ENCODE data around the gene TTC7B.

Gene TTC7B

GRCh38 chr14:90678420-90678819, 137.8 kb downstream of the TTC7B start:
- Histone ChIP-seq H3K9me3 (ENCODE audit: insufficient read depth, low read length, severe bottlenecking) (no peaks in the 10 kb centered on the region), H3K36me3 (ENCODE audit: insufficient read depth, low read length) (no peaks in the 10 kb centered on the region), H3K4me3 (ENCODE audit: low read depth in 1 of 2, low read length in 2 of 2) (no peak overlapping the region), H4K20me1 (ENCODE audit: insufficient read depth, low read length) (no peaks in the 10 kb centered on the region), H3K4me2 (ENCODE audit: insufficient read depth, low read length) (no peak overlapping the region), H2AFZ (ENCODE audit: low read depth, low read length) (no peak overlapping the region), H3K9ac (ENCODE audit: low read depth, low read length) (no peak overlapping the region), H3K4me1 (ENCODE audit: insufficient read depth, low read length) (no peaks in the 10 kb centered on the region), H3K27me3 (ENCODE audit: insufficient read depth, low read length, poor library complexity) (no peaks in the 10 kb centered on the region), H3K27ac (ENCODE audit: low read length) (no peak overlapping the region), H3K79me2 (ENCODE audit: insufficient read depth, low read length) (no peaks in the 10 kb centered on the region)
- ATAC-seq (ENCODE audit: insufficient read depth, low read depth) = no peak
- TF ChIP-seq EZH2 (IDR thresholded peaks at IDR 0.05; ENCODE audit: borderline replicate concordance, low read depth, low read length, severe bottlenecking) (no peak), CTCF (IDR thresholded peaks at IDR 0.05; ENCODE audit: borderline replicate concordance, extremely low read depth, low read length, poor library complexity, severe bottlenecking) (no peak)
- no peak for DNase-seq

- H3K9me3 ChIP-seq (ENCODE audit: insufficient read depth, low read length, severe bottlenecking) = no peaks in the 10 kb centered on the region
- no peak overlapping the region for H3K9ac ChIP-seq (ENCODE audit: low read depth, low read length)
- no peak overlapping the region for H3K4me2 ChIP-seq (ENCODE audit: insufficient read depth, low read length)
- no peak overlapping the region for H2AFZ ChIP-seq (ENCODE audit: low read depth, low read length)
- DNase-seq (no peak), ATAC-seq (ENCODE audit: insufficient read depth, low read depth) (no peak)
- no peaks in the 10 kb centered on the region for H3K27me3 ChIP-seq (ENCODE audit: insufficient read depth, low read length, poor library complexity)
- no peaks in the 10 kb centered on the region for H4K20me1 ChIP-seq (ENCODE audit: insufficient read depth, low read length)
- H3K79me2 ChIP-seq (ENCODE audit: insufficient read depth, low read length) = no peaks in the 10 kb centered on the region
- no peak overlapping the region for H3K4me3 ChIP-seq (ENCODE audit: low read depth in 1 of 2, low read length in 2 of 2)
- no peaks in the 10 kb centered on the region for H3K4me1 ChIP-seq (ENCODE audit: insufficient read depth, low read length)
- no peak for TF ChIP-seq CTCF (IDR thresholded peaks at IDR 0.05; ENCODE audit: borderline replicate concordance, extremely low read depth, low read length, poor library complexity, severe bottlenecking)
- no peak for TF ChIP-seq EZH2 (IDR thresholded peaks at IDR 0.05; ENCODE audit: borderline replicate concordance, low read depth, low read length, severe bottlenecking)
- H3K27ac ChIP-seq (ENCODE audit: low read length) = no peak overlapping the region
- H3K36me3 ChIP-seq (ENCODE audit: insufficient read depth, low read length) = no peaks in the 10 kb centered on the region
Observed at GRCh38 chr14:90677484-90678050, 138.7 kb downstream of the TTC7B start.

- no peaks in the 10 kb centered on the region for H3K4me1 ChIP-seq (ENCODE audit: insufficient read depth, low read length)
- H3K27ac ChIP-seq (ENCODE audit: low read length) = no peak overlapping the region
- no peak for TF ChIP-seq CTCF (IDR thresholded peaks at IDR 0.05; ENCODE audit: borderline replicate concordance, extremely low read depth, low read length, poor library complexity, severe bottlenecking)
- ATAC-seq (ENCODE audit: insufficient read depth, low read depth) = no peak
- no peaks in the 10 kb centered on the region for H3K36me3 ChIP-seq (ENCODE audit: insufficient read depth, low read length)
- H3K9me3 ChIP-seq (ENCODE audit: insufficient read depth, low read length, severe bottlenecking) = no peaks in the 10 kb centered on the region
- no peak for DNase-seq
- H3K4me2 ChIP-seq (ENCODE audit: insufficient read depth, low read length) = no peak overlapping the region
- no peaks in the 10 kb centered on the region for H3K27me3 ChIP-seq (ENCODE audit: insufficient read depth, low read length, poor library complexity)
- H2AFZ ChIP-seq (ENCODE audit: low read depth, low read length) = no peak overlapping the region
- H3K79me2 ChIP-seq (ENCODE audit: insufficient read depth, low read length) = no peaks in the 10 kb centered on the region
- H4K20me1 ChIP-seq (ENCODE audit: insufficient read depth, low read length) = no peaks in the 10 kb centered on the region
- H3K4me3 ChIP-seq (ENCODE audit: low read depth in 1 of 2, low read length in 2 of 2) = no peak overlapping the region
- H3K9ac ChIP-seq (ENCODE audit: low read depth, low read length) = no peak overlapping the region
Observed at GRCh38 chr14:90676912-90677311, 139.3 kb downstream of the TTC7B start.

- Histone ChIP-seq H3K79me2 (ENCODE audit: insufficient read depth, low read length) (no peaks in the 10 kb centered on the region), H3K27me3 (ENCODE audit: insufficient read depth, low read length, poor library complexity) (no peaks in the 10 kb centered on the region), H3K36me3 (ENCODE audit: insufficient read depth, low read length) (no peaks in the 10 kb centered on the region), H4K20me1 (ENCODE audit: insufficient read depth, low read length) (no peaks in the 10 kb centered on the region), H2AFZ (ENCODE audit: low read depth, low read length) (no peak overlapping the region), H3K4me2 (ENCODE audit: insufficient read depth, low read length) (no peak overlapping the region), H3K4me1 (ENCODE audit: insufficient read depth, low read length) (no peaks in the 10 kb centered on the region), H3K4me3 (ENCODE audit: low read depth in 1 of 2, low read length in 2 of 2) (no peak overlapping the region), H3K9me3 (ENCODE audit: insufficient read depth, low read length, severe bottlenecking) (no peaks in the 10 kb centered on the region), H3K9ac (ENCODE audit: low read depth, low read length) (no peak overlapping the region), H3K27ac (ENCODE audit: low read length) (no peak overlapping the region)
- DNase-seq (no peak), ATAC-seq (ENCODE audit: insufficient read depth, low read depth) (no peak)
- TF ChIP-seq EZH2 (IDR thresholded peaks at IDR 0.05; ENCODE audit: borderline replicate concordance, low read depth, low read length, severe bottlenecking) = no peak
- no peak for TF ChIP-seq CTCF (IDR thresholded peaks at IDR 0.05; ENCODE audit: borderline replicate concordance, extremely low read depth, low read length, poor library complexity, severe bottlenecking)
Observed at GRCh38 chr14:90676356-90676755, 139.9 kb downstream of the TTC7B start.
